OCI-LY7 (cell line): ENCODE data around the gene ABHD18. TPM values are rescaled to one million over a fixed set of nuclear protein-coding genes. Genes with fewer than 3 reads are reported as not detected.

Experiments used
- Bru-seq: library from RNA; stranded (reverse); fragments of 400-500 nt; gene quantifications from one replicate; lab custom pipeline; 2021; lab: Mats Ljungman, UMichigan
- BruChase-seq, 2 experiments: library from RNA; stranded (reverse); fragments of 400-500 nt; gene quantifications; one replicate each; lab custom pipeline; 2021; lab: Mats Ljungman, UMichigan
- BruUV-seq: library from RNA; stranded (reverse); fragments of 400-500 nt; replicated peaks from 2 replicates; lab custom pipeline; 2021; lab: Mats Ljungman, UMichigan
- CTCF ChIA-PET: fragments of 300-600 bp; sonication (Branson Sonifier 250); formaldehyde crosslinking; loops from one replicate; lab custom pipeline; 2022; ENCODE audit warnings: antibody characterized with exemption; ENCODE audit not compliant: unreplicated experiment; lab: Charles Lee
- POLR2A ChIA-PET: fragments of 300-600 bp; sonication (Branson Sonifier 250); formaldehyde crosslinking; loops from one replicate; lab custom pipeline; 2022; ENCODE audit warnings: antibody characterized with exemption; lab: Charles Lee
- DNase-seq: peaks from one replicate; pipeline ENCODE4 v3.0.0-alpha.2; 2015; ENCODE audit warnings: low spot score
- H2AFZ ChIP-seq: fragments of 200-600 bp; sonication (generic), shearing (Covaris generic); 2 replicates; pipeline ENCODE4 v1.6.1; 2014; ENCODE audit warnings: mild to moderate bottlenecking, antibody characterized with exemption, low read length, moderate library complexity
- H3K27ac ChIP-seq: fragments of 200-600 bp; sonication (generic); 2 replicates; pipeline ENCODE4 v1.5.1; 2014; ENCODE audit warnings: mixed run types, low read depth, mild to moderate bottlenecking, moderate library complexity, low read length, inconsistent platforms; ENCODE audit not compliant: poor library complexity, severe bottlenecking
- H3K36me3 ChIP-seq: fragments of 200-600 bp; sonication (generic); 2 replicates; pipeline ENCODE4 v1.6.1; 2014; ENCODE audit warnings: mild to moderate bottlenecking, antibody characterized with exemption, low read length, moderate library complexity, mixed read lengths; ENCODE audit not compliant: insufficient read depth
- H3K4me1 ChIP-seq: fragments of 200-600 bp; sonication (generic); 2 replicates; pipeline ENCODE4 v1.5.1; 2014; ENCODE audit warnings: mild to moderate bottlenecking, low read length; ENCODE audit not compliant: insufficient read depth, poor library complexity, severe bottlenecking
- H3K4me2 ChIP-seq: fragments of 200-600 bp; sonication (generic); 2 replicates; pipeline ENCODE4 v1.6.1; 2014; ENCODE audit warnings: mild to moderate bottlenecking, low read length
- H3K4me3 ChIP-seq: fragments of 200-600 bp; sonication (generic); 2 replicates; pipeline ENCODE4 v1.5.1; 2014; ENCODE audit warnings: mild to moderate bottlenecking, low read depth, low read length; ENCODE audit not compliant: poor library complexity, severe bottlenecking
- H3K79me2 ChIP-seq: fragments of 200-600 bp; sonication (generic); 2 replicates; pipeline ENCODE4 v1.6.1; 2016; ENCODE audit warnings: low read depth, mild to moderate bottlenecking, low read length, moderate library complexity, mixed read lengths; ENCODE audit not compliant: insufficient read depth
- H3K9me2 ChIP-seq: fragments of 200-600 bp; sonication (generic); 2 replicates; pipeline ENCODE4 v1.6.1; 2016; ENCODE audit warnings: mild to moderate bottlenecking, low read length, mixed read lengths; ENCODE audit not compliant: insufficient read depth
- H3K9me3 ChIP-seq: fragments of 200-600 bp; sonication (generic); 2 replicates; pipeline ENCODE4 v1.6.1; 2014; ENCODE audit warnings: mild to moderate bottlenecking, mixed run types, low read length, mixed read lengths
- H4K20me1 ChIP-seq: fragments of 200-600 bp; sonication (generic); 2 replicates; pipeline ENCODE4 v1.6.1; 2014; ENCODE audit warnings: mild to moderate bottlenecking, antibody characterized with exemption, low read length, moderate library complexity, mixed read lengths; ENCODE audit not compliant: insufficient read depth
- CTCF ChIP-seq: fragments of 200-600 bp; sonication (generic); conservative IDR thresholded peaks from 2 replicates; pipeline ENCODE4 v1.5.1; 2014; ENCODE audit warnings: mild to moderate bottlenecking, antibody characterized with exemption, low read length, moderate library complexity, mixed read lengths
- EZH2phosphoT487 ChIP-seq: fragments of 200-600 bp; sonication (generic); IDR thresholded peaks from 2 replicates; pipeline ENCODE4 v1.6.1; 2018; ENCODE audit warnings: low read depth, borderline replicate concordance, mild to moderate bottlenecking, mixed run types, antibody characterized with exemption, low read length, moderate library complexity, mixed read lengths
- intact Hi-C: fragments of 100-400 bp; cut with micrococcal nuclease; formaldehyde crosslinking; loops from one replicate; pipeline ENCODE4 v1.10.0; 2022; ENCODE audit not compliant: unreplicated experiment
- long read RNA-seq: library from polyadenylated mRNA; stranded (forward); transcript quantifications from one replicate; pipeline ENCODE4 v2.0.0, GENCODE V29; 2022
- total RNA-seq, 2 experiments: library from RNA; depleted of rRNA in 1 of 2; stranded (reverse); fragments of >200 nt in 1 of 2; shearing (Covaris generic) in 1 of 2; gene quantifications; 2 replicates each; pipeline ENCODE4 v1.2.3, GENCODE V29; 2014 to 2022

ABHD18 gene
- total RNA-seq (2014; rRNA removed; shearing (Covaris generic)) (8.6 and 10.4 TPM in 2 replicates), total RNA-seq (2022) (12.7 and 14.3 TPM in 2 replicates), Bru-seq, nascent RNA (percentile 61 among the genes with signal in this experiment), BruChase-seq, experiment 1, labeled RNA remaining after a 6-hour chase (percentile 67 among the genes with signal in this experiment), BruChase-seq, experiment 2, labeled RNA remaining after a 2-hour chase (percentile 66 among the genes with signal in this experiment)
- long read RNA-seq, full-length matches to known transcripts: 3 of 11 reads
- long read RNA-seq, partial matches to known transcripts: 0 of 11 reads
- long read RNA-seq, other reads (novel, unspliced or antisense): 8 of 11 reads

- intact Hi-C loops: loop anchor here (1.0 to 10.0 kb wide), 5 partner anchors 85 to 1130 kb away; partner anchors contain the start of genes C4orf33, LARP1B, PGRMC2 and PLK4
- TF ChIP-seq EZH2phosphoT487: no peak
- TF ChIP-seq CTCF: peak; percentile 43; the same call in 1 of the 2 replicates
- ChIA-PET CTCF (no interaction called here), POLR2A (interaction anchor here (0.6 to 2.0 kb wide), 19 partner anchors 9 to 1129 kb away, joined by 3 to 16 read pairs (median 4); partner anchors contain the start of genes LARP1B and PGRMC2)
- Histone ChIP-seq H3K27ac (peak within 1 kb of the TSS; percentile 53), H4K20me1 (0 out of 2 replicates have a peak, but pooled peaks cover 4% of the 10 kb centered on the region), H3K9me3 (no peaks in the 10 kb centered on the region), H2AFZ (peak within 1 kb of the TSS; percentile 78), H3K36me3 (peaks cover 8% of the 10 kb centered on the region), H3K4me3 (peak within 1 kb of the TSS; percentile 76), H3K4me2 (peak within 1 kb of the TSS; percentile 79), H3K9me2 (no peaks in the 10 kb centered on the region), H3K79me2 (peaks cover 44% of the 10 kb centered on the region; the same call in 1 of the 2 replicates), H3K4me1 (peaks cover 8% of the 10 kb centered on the region)
- BruUV-seq: no TSS peak
- DNase-seq: peak; percentile 99
These were observed at the start of gene ABHD18, which contains the start of gene MFSD8 for GRCh38 chr4:127965062-127965802. ABHD18 (plus strand) TSS chr4:127965406; CDS start chr4:127982956, 17,550 bp downstream. MFSD8 (minus strand) TSS chr4:127965173; CDS start chr4:127965133, 40 bp downstream.

GRCh38 chr4:127916512-127916911 lies 48.7 kb upstream of the ABHD18 start:
- Histone ChIP-seq H3K9me3 (no peaks in the 10 kb centered on the region), H3K36me3 (peaks cover 27% of the 10 kb centered on the region), H4K20me1 (no peaks in the 10 kb centered on the region), H3K79me2 (no peaks in the 10 kb centered on the region), H3K9me2 (no peaks in the 10 kb centered on the region), H3K27ac (no peak overlapping the region), H3K4me3 (no peak overlapping the region), H3K4me1 (no peaks in the 10 kb centered on the region), H2AFZ (no peak overlapping the region), H3K4me2 (no peak overlapping the region)
- intact Hi-C loops: no loop called here
- POLR2A ChIA-PET: interaction anchor here (0.7 to 1.4 kb wide), 5 partner anchors 9 to 49 kb away, joined by 3 to 5 read pairs (median 3); partner anchors contain the start of genes ABHD18 and MFSD8
- no TSS peak for BruUV-seq
- CTCF ChIA-PET: no interaction called here
- TF ChIP-seq EZH2phosphoT487 (no peak), CTCF (no peak)
- DNase-seq: no peak
